Adrenal gland (tissue), 5 donors: ENCODE data around the gene TBPL2.

Experiments
- CTCF ChIP-seq, 6 experiments: fragments of 450-650 bp in 4 of 6; fragments of 200-600 bp in 2 of 6; sonication (generic) in 1 of 6; IDR thresholded peaks; 1 replicate in 5 of 6; 2 replicates in 1 of 6; pipeline versions ENCODE4 v1.5.1 to v1.8.0; 2016 to 2021; ENCODE audit warnings: antibody characterized with exemption in 6 of 6, mild to moderate bottlenecking in 2 of 6, moderate library complexity in 1 of 6
- POLR2A ChIP-seq, 2 donors: fragments of 450-650 bp; IDR thresholded peaks; one replicate each; pipeline ENCODE4 v1.6.1; 2017; ENCODE audit warnings: antibody characterized with exemption in 2 of 2, mild to moderate bottlenecking in 2 of 2, moderate library complexity in 1 of 2
- donor health status: DM: no; HTN: no; CAD: no.

- TF ChIP-seq CTCF (IDR thresholded peaks at IDR 0.05) (no peak), POLR2A (IDR thresholded peaks at IDR 0.05) (no peak)
Observed at GRCh38 chr14:55417955-55418354, 22.5 kb downstream of the TBPL2 start.
